NCI-H526 treated with DMSO at 0.1 percent for 48 hours (cell line): ENCODE results near the gene ANKRD36C.
"Not testable (repeated sequence)": the region's sequence is repeated elsewhere in the genome, so short reads cannot be mapped to it uniquely, and the experiment has no call there.

ENCODE experiments used
- DNase-seq: peaks from one replicate; lab custom pipeline; 2025; lab: John Stamatoyannopoulos, UW

The ANKRD36C gene

GRCh38 chr2:95796249-95797099, 195.2 kb downstream of the ANKRD36C start:
- DNase-seq = not testable (repeated sequence)

- not testable (repeated sequence) for DNase-seq
Measured at GRCh38 chr2:95793970-95794369, 197.7 kb downstream of the ANKRD36C start.

GRCh38 chr2:95790180-95790579, 201.4 kb downstream of the ANKRD36C start:
- not testable (repeated sequence) for DNase-seq

GRCh38 chr2:95789385-95789784, 202.2 kb downstream of the ANKRD36C start:
- DNase-seq = not testable (repeated sequence)

GRCh38 chr2:95788642-95789041, 203.0 kb downstream of the ANKRD36C start:
- not testable (repeated sequence) for DNase-seq
